ENCODE measurements around the gene IRF8.
"Not testable (repeated sequence)": the region's sequence is repeated elsewhere in the genome, so short reads cannot be mapped to it uniquely, and the experiment has no call there.

- not testable (repeated sequence) for TF ChIP-seq MXD4 (CRISPR knock-in tag; IDR thresholded peaks at IDR 0.05); NR3C1 (CRISPR knock-in tag; IDR thresholded peaks at IDR 0.05); POLR2AphosphoS5 (IDR thresholded peaks at IDR 0.05; ENCODE audit: low read depth, low read length); CTCF (CRISPR knock-in tag; IDR thresholded peaks at IDR 0.05); FOXM1 (CRISPR knock-in tag; IDR thresholded peaks at IDR 0.05); ZNF337 (CRISPR knock-in tag; IDR thresholded peaks at IDR 0.05; ENCODE audit: borderline replicate concordance, low read depth); THAP7 (CRISPR knock-in tag; IDR thresholded peaks at IDR 0.05); ZNF772 (CRISPR knock-in tag; IDR thresholded peaks at IDR 0.05); TP53 (CRISPR knock-in tag; conservative IDR thresholded peaks at IDR 0.05); HMGXB3 (CRISPR knock-in tag; IDR thresholded peaks at IDR 0.05; ENCODE audit: borderline replicate concordance)
These were observed 43.7 kb downstream of the IRF8 start for GRCh38 chr16:85942659-85943058.

Data from HepG2 (cell line).